ENCODE results near the gene PODXL.
"Not testable (repeated sequence)": the region's sequence is repeated elsewhere in the genome, so short reads cannot be mapped to it uniquely, and the experiment has no call there.

Gene PODXL

DNA sequence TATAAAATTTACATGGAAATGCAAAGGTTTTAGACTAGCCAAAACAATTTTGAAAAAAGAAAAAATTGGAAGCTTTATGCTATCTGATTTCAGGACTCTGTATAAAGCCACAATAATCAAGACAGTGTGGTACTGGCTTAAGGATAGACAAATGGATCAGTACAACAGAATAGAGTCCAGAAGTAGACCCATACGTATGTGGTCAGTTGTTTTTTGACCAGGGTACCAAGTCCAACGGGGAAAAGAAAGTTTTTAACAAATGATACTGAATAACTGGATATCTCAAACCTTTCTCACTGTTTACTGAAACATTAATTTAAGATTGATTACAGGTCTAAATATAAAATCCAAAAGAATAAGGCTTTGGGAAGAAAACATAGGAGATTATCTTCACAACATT is 79.7 kb downstream of the PODXL start:
- H3K27me3 Mint-ChIP-seq = no peaks in the 10 kb centered on the region
- no peaks in the 10 kb centered on the region for H3K4me1 Mint-ChIP-seq
- no peak overlapping the region for H3K27ac Mint-ChIP-seq
- H3K4me3 Mint-ChIP-seq = no peak overlapping the region
- no peak for ATAC-seq
- DNase-seq = no peak
- no peaks in the 10 kb centered on the region for H3K9me3 Mint-ChIP-seq

- Mint-ChIP-seq H3K4me3 (no peak overlapping the region), H3K4me1 (no peaks in the 10 kb centered on the region), H3K27me3 (no peaks in the 10 kb centered on the region), H3K9me3 (no peaks in the 10 kb centered on the region), H3K27ac (no peak overlapping the region)
- DNase-seq (no peak), ATAC-seq (no peak)
These were observed 85.0 kb downstream of the PODXL start for GRCh38 chr7:131471250-131472004.

GRCh38 chr7:131467788-131468187 is 88.6 kb downstream of the PODXL start:
- ATAC-seq = no peak
- no peaks in the 10 kb centered on the region for H3K4me1 Mint-ChIP-seq
- DNase-seq = no peak
- no peak overlapping the region for H3K27ac Mint-ChIP-seq
- no peaks in the 10 kb centered on the region for H3K27me3 Mint-ChIP-seq
- H3K9me3 Mint-ChIP-seq = no peaks in the 10 kb centered on the region
- no peak overlapping the region for H3K4me3 Mint-ChIP-seq

- H3K27me3 Mint-ChIP-seq = no peaks in the 10 kb centered on the region
- no peak overlapping the region for H3K27ac Mint-ChIP-seq
- H3K4me1 Mint-ChIP-seq = no peaks in the 10 kb centered on the region
- ATAC-seq = no peak
- DNase-seq = no peak
- H3K9me3 Mint-ChIP-seq = no peaks in the 10 kb centered on the region
- no peak overlapping the region for H3K4me3 Mint-ChIP-seq
These were observed 89.6 kb downstream of the PODXL start for GRCh38 chr7:131466735-131467365.

GRCh38 chr7:131462715-131463114 is 93.7 kb downstream of the PODXL start:
- not testable (repeated sequence) for H3K4me3 Mint-ChIP-seq, ATAC-seq, H3K9me3 Mint-ChIP-seq, H3K27me3 Mint-ChIP-seq, H3K27ac Mint-ChIP-seq, H3K4me1 Mint-ChIP-seq, DNase-seq

DNA sequence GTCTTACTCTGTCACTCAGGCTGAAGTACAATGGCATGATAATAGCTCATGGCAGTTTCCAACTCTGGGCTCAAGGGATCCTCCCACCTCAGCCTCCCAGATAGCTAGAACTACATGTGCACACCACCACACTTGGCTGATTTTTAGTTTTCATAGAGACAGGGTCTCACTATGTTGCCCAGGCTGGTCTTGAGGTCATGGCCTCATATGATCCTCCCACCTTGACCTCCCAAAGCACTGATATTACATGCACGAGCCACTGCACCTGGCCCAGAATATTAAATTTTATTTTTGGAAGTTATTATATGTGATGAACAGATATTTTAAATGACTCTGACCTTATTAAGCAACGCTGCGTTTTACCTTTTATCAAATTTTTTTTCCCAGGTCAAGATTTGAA is 94.4 kb downstream of the PODXL start:
- Mint-ChIP-seq H3K27me3 (no peaks in the 10 kb centered on the region), H3K27ac (no peak overlapping the region)

DNA sequence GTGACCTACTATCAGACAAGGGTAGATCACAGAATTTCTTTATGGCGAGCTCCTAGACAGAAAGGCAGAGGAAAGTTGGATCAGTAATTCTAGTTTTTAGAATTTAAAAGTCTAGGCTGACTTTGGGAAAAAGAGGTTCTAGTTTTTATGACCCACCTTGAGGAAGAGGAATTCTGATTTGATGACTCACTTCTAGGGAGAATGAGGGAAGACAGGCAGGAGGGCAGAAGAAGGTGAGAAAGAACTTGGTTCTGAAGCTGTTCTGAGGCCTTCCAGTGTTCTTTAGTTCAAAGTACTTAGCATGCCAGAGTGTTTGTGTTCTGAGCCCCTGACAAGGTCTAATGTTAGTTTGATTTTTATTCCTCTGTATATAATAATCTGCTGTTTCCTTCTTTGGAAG is 97.2 kb downstream of the PODXL start:
- Mint-ChIP-seq H3K9me3 (no peaks in the 10 kb centered on the region), H3K4me1 (peaks cover 7% of the 10 kb centered on the region), H3K27ac (no peak overlapping the region), H3K27me3 (no peaks in the 10 kb centered on the region), H3K4me3 (no peak overlapping the region)
- DNase-seq (no peak), ATAC-seq (no peak)

More for the DNA sequence above, 94.4 kb downstream of the PODXL start:
- peaks cover 7% of the 10 kb centered on the region for H3K4me1 Mint-ChIP-seq
- no peaks in the 10 kb centered on the region for H3K9me3 Mint-ChIP-seq
- ATAC-seq (no peak), DNase-seq (no peak)
- no peak overlapping the region for H3K4me3 Mint-ChIP-seq

- Mint-ChIP-seq H3K9me3 (no peaks in the 10 kb centered on the region), H3K4me1 (peaks cover 7% of the 10 kb centered on the region), H3K4me3 (no peak overlapping the region), H3K27me3 (no peaks in the 10 kb centered on the region), H3K27ac (no peak overlapping the region)
- ATAC-seq = no peak
- DNase-seq = no peak
These were observed 100.1 kb downstream of the PODXL start for GRCh38 chr7:131456338-131456737.

DNA sequence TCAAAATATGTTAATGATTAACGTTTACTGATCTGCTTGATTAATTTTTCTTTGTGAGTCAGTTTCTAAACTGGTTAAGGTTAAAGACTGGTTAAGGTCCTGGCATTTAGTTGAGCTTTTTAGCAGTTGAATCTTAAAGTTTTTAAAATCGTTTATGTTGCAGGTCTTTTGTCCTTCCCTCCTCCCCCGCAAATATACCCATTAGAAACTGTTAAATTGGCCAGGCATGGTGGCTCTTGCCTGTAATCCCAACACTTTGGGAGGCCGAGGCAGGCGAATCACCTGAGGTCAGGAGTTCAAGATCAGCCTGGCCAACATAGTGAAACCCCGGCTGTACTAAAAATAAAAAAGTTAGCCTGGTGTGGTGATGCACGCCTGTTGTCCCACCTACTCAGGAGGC is 100.9 kb downstream of the PODXL start:
- no peaks in the 10 kb centered on the region for H3K27me3 Mint-ChIP-seq
- H3K9me3 Mint-ChIP-seq = no peaks in the 10 kb centered on the region
- no peak for ATAC-seq
- peaks cover 7% of the 10 kb centered on the region for H3K4me1 Mint-ChIP-seq
- no peak for DNase-seq
- no peak overlapping the region for H3K4me3 Mint-ChIP-seq
- no peak overlapping the region for H3K27ac Mint-ChIP-seq

DNA sequence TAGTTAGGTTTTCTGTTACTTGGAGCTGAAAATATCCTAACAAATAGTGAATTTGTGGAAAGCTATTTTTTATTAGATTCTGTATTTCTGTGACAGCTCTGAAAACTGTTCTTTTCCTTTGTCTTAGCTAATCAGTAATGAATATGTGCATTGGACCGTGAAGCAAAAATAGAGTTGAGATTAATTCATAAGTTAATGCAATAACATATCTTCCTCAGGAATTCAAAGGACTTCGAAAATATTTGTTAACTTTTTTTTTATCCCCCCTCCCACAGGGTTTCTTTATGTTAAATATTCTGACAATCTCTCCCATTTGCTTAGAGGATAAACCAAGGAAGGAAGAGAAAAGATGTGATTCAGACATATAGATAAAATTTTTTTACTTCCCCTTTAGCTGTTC is 101.4 kb downstream of the PODXL start:
- H3K27me3 Mint-ChIP-seq = no peaks in the 10 kb centered on the region
- peaks cover 5% of the 10 kb centered on the region for H3K4me1 Mint-ChIP-seq
- no peaks in the 10 kb centered on the region for H3K9me3 Mint-ChIP-seq
- DNase-seq = no peak
- H3K4me3 Mint-ChIP-seq = no peak overlapping the region
- H3K27ac Mint-ChIP-seq = no peak overlapping the region
- no peak for ATAC-seq

DNA sequence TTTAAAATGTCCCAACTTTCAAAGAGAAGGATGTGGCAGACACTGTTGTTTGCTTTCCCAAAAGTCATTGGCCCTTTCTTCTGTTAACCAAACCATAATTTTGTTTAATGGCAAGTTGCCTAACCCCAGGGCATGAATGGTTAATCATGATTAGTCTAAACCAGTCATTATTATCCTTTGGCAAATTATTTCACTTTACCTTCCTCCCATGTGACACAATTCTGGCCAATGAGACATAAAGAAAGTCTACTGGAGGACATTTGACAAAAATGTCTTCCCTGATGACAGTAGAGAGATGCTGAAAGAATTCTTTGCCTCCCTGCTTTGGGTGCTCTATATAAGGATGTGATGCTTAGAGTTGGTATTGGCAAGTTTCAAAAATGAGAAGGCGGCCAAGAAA is 101.9 kb downstream of the PODXL start:
- no peaks in the 10 kb centered on the region for H3K9me3 Mint-ChIP-seq
- no peak overlapping the region for H3K27ac Mint-ChIP-seq
- ATAC-seq (no peak), DNase-seq (no peak)
- no peaks in the 10 kb centered on the region for H3K27me3 Mint-ChIP-seq
- H3K4me1 Mint-ChIP-seq = peaks cover under 1% of the 10 kb centered on the region
- no peak overlapping the region for H3K4me3 Mint-ChIP-seq

All from stimulated activated naive CD8-positive, alpha-beta T cell treated with anti-CD3 and anti-CD28 coated beads, Interleukin-15, amount 100 ng/mL, for 72 hours (primary cell).